AG04450 (cell line): Measurements from ENCODE around the gene FAM163A. TPM values are rescaled to one million over a fixed set of nuclear protein-coding genes. Genes with fewer than 3 reads are reported as not detected.
"Not testable (repeated sequence)": the region's sequence is repeated elsewhere in the genome, so short reads cannot be mapped to it uniquely, and the experiment has no call there.

ENCODE experiments used
- CTCF ChIA-PET: fragments of 300-600, 350-600 bp; formaldehyde crosslinking; extraction: SDS; loops from one replicate; lab custom pipeline; 2022; ENCODE audit warnings: antibody characterized with exemption, inconsistent platforms; lab: Charles Lee
- POLR2A ChIA-PET: fragments of 350-600 bp; formaldehyde crosslinking; extraction: SDS; loops from one replicate; lab custom pipeline; 2021; ENCODE audit warnings: antibody characterized with exemption, inconsistent platforms; lab: Yijun Ruan, JAX
- DNase-seq: peaks from one replicate; pipeline ENCODE4 v3.0.0-alpha.2; 2011; ENCODE audit warnings: low read depth, low spot score
- H3K27ac ChIP-seq: one replicate; pipeline ENCODE4 v1.5.1; 2012; ENCODE audit warnings: low read depth, low read length, control low read depth
- H3K27me3 ChIP-seq: one replicate; pipeline ENCODE4 v1.6.0; 2012; ENCODE audit warnings: low read length; ENCODE audit not compliant: control insufficient read depth, insufficient read depth
- H3K4me3 ChIP-seq: 2 replicates; pipeline ENCODE4 v1.5.1; 2011; ENCODE audit warnings: mild to moderate bottlenecking, low read depth, low read length, control low read depth
- H3K9me3 ChIP-seq: 2 replicates; pipeline ENCODE4 v1.5.1; 2012; ENCODE audit warnings: low read length; ENCODE audit not compliant: control insufficient read depth, insufficient read depth
- CTCF ChIP-seq: IDR thresholded peaks from 2 replicates; pipeline ENCODE4 v1.5.1; 2011; ENCODE audit warnings: low read depth, low read length, control low read depth, inconsistent platforms
- polyA plus RNA-seq: library from polyadenylated mRNA; depleted of rRNA; stranded (reverse); fragments of >200 nt; gene quantifications from 2 replicates; pipeline ENCODE4 v1.2.3, GENCODE V29; 2011

FAM163A gene
- polyA plus RNA-seq, 1 experiment = not detected

GRCh38 chr1:179803918-179804317, 60.8 kb downstream of the FAM163A start:
- Histone ChIP-seq H3K27ac (no peak overlapping the region), H3K27me3 (peaks cover 36% of the 10 kb centered on the region), H3K9me3 (no peaks in the 10 kb centered on the region), H3K4me3 (no peak overlapping the region)
- CTCF ChIA-PET = interaction anchor here (3.2 to 14.7 kb wide), 2 partner anchors 12 to 99 kb away, joined by 40 to 1155 read pairs; no protein-coding TSS in a partner anchor
- TF ChIP-seq CTCF = no peak
- POLR2A ChIA-PET = no interaction called here
- no peak for DNase-seq

GRCh38 chr1:179804417-179804816, 61.3 kb downstream of the FAM163A start:
- H3K4me3 ChIP-seq, DNase-seq, POLR2A ChIA-PET, H3K27ac ChIP-seq, H3K9me3 ChIP-seq: not testable (repeated sequence)
- peaks cover 33% of the 10 kb centered on the region for H3K27me3 ChIP-seq
- CTCF ChIA-PET = interaction anchor here (0.6 to 14.7 kb wide), 3 partner anchors 11 to 205 kb away, joined by 3 to 1155 read pairs (median 40); no protein-coding TSS in a partner anchor

GRCh38 chr1:179805291-179806195, 62.5 kb downstream of the FAM163A start:
- Histone ChIP-seq H3K27me3 (peaks cover 36% of the 10 kb centered on the region), H3K27ac (no peak overlapping the region), H3K4me3 (no peak overlapping the region), H3K9me3 (no peaks in the 10 kb centered on the region)
- no peak for DNase-seq
- POLR2A ChIA-PET = no interaction called here
- CTCF ChIA-PET = interaction anchor here (3.2 to 14.7 kb wide), 2 partner anchors 10 to 101 kb away, joined by 40 to 1155 read pairs; no protein-coding TSS in a partner anchor
- TF ChIP-seq CTCF = no peak

- no peak overlapping the region for H3K27ac ChIP-seq
- no peak overlapping the region for H3K4me3 ChIP-seq
- no peak for DNase-seq
- CTCF ChIA-PET = interaction anchor here (3.2 to 14.7 kb wide), 2 partner anchors 10 to 102 kb away, joined by 40 to 1155 read pairs; no protein-coding TSS in a partner anchor
- POLR2A ChIA-PET = no interaction called here
- H3K27me3 ChIP-seq = peaks cover 30% of the 10 kb centered on the region
- no peak for TF ChIP-seq CTCF
- no peaks in the 10 kb centered on the region for H3K9me3 ChIP-seq
Measured at GRCh38 chr1:179806333-179806732, 63.2 kb downstream of the FAM163A start.

GRCh38 chr1:179807291-179807690, 64.2 kb downstream of the FAM163A start:
- TF ChIP-seq CTCF = no peak
- CTCF ChIA-PET = interaction anchor here (1.1 to 14.7 kb wide), 3 partner anchors 9 to 102 kb away, joined by 3 to 1155 read pairs (median 40); no protein-coding TSS in a partner anchor
- no peak overlapping the region for H3K27ac ChIP-seq

More at GRCh38 chr1:179807291-179807690, 64.2 kb downstream of the FAM163A start:
- no peak overlapping the region for H3K4me3 ChIP-seq
- peaks cover 28% of the 10 kb centered on the region for H3K27me3 ChIP-seq
- no peak for DNase-seq
- H3K9me3 ChIP-seq = no peaks in the 10 kb centered on the region
- POLR2A ChIA-PET = no interaction called here
